NCI-H2227 treated with DMSO at 0.1 percent for 48 hours (cell line): ENCODE measurements around the gene TMEM123.
"Not testable (repeated sequence)": the region's sequence is repeated elsewhere in the genome, so short reads cannot be mapped to it uniquely, and the experiment has no call there.

Experiments
- DNase-seq: peaks from one replicate; lab custom pipeline; 2025; lab: John Stamatoyannopoulos, UW

The TMEM123 gene

DNA sequence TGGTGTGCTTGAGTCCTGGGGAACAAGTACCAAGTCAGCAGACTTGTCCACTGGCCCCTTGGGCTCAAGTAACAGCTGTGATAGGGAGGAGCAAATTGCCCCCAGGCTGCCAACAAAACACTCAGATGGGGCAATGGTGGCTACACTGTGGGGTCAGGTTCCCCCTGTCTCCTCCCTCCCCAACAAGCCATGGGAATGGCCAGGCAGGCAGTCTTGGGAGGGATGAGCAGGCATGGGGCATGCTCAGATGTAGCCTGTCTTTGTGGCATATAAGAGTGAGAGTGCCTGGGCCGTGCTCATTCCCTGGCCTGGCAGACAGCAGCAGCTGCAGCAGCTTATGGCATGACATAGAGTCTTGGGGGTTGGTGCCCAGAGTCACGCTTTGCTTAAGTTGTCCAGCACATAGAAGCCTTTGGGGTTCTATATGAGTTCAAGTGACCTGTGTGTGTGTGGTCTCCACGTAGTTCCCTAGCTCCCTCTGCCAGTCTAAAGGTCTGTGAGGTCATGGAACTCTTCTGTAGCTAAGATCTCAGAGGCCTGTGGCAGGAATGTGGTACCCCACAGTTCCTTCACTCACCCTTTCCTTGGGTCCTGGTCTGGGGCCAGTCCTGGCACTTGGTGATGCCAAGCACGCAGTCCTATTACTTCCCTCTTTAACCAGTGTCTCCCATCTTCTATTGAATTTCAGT lies 60.9 kb downstream of the TMEM123 start:
- no peak for DNase-seq

DNA sequence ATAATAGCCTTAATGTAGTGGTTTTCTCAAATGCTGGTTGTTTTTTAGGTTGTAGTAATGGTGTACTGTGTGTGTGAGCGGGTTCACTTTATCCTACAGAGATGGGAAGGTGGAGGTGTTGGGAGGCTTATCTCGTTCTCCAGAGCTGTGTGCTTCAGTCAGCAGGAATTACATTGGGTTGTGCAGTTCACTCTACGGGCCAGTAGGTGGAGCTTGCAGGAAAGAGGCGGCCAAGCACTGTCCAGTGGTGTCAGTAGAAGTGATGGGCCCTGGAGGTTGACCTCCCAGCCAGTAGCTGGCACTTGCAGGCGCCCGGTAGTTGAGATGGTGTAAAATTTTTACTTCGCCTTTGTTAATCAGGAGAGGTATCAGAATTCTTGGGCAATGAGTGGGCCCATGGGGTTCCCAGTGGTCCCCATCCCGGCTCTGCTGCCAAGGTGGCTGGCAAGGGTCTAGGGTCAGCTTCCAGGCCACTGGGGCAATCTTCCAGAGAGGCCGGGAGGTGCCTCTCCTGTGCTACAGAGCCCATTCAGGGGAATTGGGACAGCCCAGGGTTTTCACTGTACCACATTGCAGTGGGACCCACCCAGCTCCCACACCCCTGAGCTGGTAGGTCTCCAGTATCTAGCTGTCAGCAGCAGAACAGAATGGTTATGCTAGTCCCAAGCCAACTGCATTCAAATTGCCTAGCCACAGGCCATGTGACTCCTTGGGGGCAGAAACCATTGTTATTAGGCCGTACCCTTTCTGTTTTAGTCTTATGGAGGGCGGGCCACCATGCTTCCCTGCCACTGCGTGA lies 61.7 kb downstream of the TMEM123 start:
- DNase-seq = peak; percentile 57

DNA sequence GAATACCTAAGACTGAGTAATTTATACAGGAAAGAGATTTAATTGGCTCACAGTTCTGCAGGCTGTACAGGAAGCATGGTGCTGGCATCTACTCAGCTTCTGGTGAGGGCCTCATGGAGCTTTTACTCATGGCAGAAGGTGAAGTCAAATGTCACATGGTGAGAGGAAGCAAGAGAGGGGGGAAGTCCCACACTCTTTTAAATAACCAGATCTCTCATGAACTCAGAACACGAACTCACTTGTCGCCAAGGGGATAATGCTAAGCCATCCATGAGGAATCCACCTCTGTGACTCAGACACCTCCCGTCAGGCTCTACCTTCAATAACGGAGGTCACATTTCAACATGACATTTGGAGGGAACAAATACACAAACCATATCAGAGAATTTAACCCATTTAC lies 63.3 kb downstream of the TMEM123 start:
- no peak for DNase-seq

DNA sequence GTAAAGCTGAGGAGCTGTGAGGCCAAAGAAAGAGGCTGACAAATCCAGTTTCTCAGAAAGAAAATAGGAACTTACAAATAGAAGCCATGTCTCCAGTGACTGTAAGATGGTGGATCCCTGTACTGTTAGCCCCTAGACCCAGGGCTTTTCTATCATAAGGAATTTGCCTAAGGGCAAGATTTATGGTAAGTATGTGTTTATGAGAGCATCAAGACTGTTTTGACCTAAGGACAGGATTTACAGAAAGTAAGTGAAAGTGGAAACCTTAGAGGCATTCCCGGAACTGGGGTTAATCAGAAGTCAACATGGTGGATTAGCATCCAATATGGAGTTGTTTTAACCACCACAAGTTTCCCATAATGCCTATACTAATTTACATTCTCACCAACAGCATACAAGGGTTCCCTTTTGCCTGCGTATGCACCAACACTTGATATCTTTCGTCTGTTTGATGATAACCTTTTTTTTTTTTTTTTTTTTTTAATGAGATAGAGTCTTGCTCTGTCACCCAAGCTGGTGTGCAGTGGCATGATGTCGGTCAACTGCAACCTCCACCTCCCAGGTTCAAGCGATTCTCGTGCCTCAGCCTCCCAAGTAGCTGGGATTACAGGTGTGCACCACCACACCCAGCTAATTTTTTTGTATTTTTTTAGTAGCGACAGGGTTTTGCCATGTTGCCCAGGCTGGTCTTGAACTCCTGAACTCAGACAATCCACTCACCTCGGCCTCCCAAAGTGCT lies 65.4 kb downstream of the TMEM123 start:
- DNase-seq = no peak

DNA sequence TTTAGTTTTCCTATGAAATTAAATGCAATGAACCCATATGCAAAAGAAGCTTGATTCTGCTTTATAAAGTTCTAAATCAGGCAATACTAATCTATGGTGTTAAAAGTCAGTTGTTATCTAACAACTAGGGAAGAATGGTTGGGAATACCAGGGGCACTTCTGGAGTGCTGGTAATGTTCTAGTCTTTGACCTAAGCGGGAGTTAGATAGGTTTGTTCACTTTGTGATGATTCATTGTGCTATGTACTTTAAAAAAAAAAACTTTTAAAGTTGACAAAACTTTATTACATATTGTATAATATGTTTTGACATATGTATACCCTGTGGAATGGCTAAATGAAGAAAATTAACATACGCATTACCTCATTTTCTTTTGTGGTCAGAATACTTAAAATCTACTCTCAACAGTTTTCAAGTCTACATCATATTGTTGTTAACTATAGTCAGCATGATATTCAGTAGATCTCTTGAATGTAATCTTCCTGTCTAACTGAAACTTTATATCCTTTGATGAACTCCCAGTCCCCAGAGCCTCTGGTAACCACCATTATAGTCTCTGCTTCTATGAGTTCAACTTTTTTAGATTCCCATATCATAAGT lies 66.3 kb downstream of the TMEM123 start:
- no peak for DNase-seq

DNA sequence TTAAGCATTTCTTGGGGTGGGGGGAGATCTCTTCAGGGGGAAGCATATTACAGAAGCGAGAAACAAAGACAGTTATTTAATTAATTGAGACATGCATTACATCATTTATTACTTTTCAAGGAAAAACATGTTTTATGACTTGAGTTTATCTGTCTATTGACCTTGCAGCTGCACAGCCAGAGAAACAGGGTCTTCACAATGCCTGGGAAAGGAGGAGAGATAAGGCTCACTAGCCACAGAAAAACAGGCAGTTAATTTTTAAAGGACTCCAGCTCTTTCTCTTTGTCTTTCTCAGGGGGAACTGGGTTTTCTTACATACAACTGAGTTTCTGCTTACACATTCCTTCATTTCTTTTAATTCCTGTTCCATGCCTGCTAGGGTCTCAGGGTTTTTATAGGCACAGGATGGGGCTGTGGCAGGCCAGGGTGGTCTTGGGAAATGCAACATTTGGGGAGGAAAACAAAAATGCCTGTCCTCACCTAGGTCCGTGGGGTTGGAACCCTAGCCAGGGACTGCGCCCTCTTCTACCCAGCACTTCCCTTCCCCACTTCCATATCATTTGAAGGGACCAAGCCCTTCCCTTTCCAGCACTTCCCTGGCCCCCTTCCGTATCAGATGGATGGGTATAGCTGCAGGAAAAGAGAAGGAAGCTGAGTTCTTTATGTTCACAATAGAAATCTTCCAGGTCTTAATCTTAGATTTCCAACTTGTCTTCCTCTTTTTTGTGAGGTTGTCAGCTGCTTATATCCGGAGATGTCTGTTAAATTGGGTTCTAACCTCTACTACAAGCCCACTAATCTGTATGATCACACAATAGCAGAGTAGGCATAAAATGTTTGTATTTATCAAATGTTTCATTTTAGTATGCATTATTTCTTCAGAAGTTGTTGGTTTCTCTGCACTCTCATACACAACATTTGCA lies 67.2 kb downstream of the TMEM123 start:
- no peak for DNase-seq

DNA sequence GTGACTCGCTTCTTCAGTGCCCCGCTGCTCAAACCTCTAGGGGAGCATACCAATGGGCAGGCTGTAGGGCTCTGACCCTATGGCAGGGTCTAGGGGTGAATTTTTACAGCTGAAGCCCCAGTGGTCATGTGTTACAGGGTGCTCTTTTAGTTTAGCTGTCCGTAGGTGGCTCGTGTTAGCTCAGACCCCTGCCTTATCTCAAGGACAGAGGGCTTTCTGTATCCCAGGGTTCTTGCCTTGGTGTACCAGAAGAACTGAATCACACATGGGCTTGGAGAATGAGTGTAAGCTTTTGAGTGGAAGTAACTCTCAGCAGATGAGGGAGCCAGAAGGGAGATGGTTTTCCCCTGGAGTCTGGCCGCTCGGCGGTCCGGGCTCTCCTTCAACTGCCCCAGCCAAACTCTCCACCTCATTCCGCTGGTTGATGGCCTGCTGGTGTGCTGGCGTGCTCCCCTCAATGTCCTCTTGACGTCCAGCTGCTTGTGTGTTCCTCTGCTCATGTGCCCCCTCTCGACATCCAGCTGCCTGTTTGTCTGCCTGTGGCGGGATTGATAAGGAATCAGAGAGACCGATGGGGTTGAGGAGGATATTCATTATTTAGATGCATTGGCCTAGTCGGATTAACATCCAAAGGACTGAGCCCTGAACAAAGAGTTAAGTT lies 68.0 kb downstream of the TMEM123 start:
- DNase-seq = no peak

DNA sequence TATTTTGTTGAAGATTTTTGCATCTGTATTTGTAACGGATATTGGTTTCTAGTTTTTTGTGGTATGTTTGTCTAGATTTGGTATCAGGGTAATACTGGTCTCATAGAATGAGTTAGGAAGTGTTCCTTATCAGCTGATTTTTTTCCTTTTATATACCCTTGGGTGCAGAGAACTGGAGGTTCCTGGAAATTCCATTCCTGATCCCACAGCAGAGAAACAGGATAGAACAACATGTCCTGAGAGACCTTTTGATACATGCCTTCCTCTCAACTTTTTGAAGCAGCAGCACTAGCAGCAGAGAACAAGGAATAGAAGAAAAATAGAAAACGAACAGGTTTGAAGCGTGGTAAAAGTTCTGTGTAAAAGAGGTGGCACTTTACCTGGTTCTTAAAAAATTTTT lies 68.7 kb downstream of the TMEM123 start:
- no peak for DNase-seq

DNA sequence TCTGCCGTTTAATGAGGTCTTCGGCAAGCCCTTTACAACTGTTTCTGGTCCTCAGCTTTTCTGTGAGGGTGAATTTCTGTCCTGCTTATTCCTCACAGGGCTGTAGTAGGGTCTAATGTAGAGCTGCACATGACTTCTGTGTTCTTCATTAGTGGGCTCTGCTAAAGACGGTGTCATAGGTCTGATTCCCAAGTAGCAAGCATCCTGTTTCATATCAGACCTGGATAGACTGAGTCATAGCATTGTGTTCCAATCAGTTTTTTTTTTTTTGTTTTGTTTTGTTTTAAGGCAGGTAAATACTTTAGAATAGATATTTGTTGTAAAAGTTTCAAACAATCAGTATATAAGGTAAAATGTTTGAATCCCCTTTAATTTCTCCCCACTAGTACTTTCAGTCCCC lies 70.2 kb downstream of the TMEM123 start:
- no peak for DNase-seq

DNA sequence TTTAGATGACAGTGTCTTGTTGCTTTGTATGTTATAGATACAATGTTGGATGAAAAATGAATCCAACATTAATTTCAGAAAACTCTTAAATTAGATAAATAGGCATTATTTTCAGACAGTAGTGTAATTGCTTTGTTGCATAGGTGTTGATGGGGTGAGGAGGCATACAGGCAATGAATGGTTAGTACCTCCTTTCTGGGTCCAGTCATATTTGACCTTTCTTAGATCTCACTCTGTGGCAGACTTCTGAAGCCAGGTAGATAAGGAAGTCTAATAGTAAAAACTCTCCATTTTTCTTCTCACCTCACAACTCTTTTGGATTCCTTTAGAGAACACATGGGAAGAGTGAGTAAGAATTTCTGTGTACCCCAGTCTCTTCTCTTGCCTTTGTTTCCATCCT lies 73.7 kb downstream of the TMEM123 start:
- no peak for DNase-seq

DNA sequence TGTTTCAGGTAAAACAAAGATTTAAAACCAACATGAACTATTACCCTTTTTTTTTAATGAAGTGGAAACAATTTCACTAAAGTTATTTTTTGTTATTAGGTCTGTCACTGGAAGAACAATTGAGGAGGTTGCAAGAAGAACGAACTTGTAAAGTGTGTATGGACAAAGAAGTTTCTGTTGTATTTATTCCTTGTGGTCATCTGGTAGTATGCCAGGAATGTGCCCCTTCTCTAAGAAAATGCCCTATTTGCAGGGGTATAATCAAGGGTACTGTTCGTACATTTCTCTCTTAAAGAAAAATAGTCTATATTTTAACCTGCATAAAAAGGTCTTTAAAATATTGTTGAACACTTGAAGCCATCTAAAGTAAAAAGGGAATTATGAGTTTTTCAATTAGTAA lies 74.7 kb downstream of the TMEM123 start:
- DNase-seq = no peak

DNA sequence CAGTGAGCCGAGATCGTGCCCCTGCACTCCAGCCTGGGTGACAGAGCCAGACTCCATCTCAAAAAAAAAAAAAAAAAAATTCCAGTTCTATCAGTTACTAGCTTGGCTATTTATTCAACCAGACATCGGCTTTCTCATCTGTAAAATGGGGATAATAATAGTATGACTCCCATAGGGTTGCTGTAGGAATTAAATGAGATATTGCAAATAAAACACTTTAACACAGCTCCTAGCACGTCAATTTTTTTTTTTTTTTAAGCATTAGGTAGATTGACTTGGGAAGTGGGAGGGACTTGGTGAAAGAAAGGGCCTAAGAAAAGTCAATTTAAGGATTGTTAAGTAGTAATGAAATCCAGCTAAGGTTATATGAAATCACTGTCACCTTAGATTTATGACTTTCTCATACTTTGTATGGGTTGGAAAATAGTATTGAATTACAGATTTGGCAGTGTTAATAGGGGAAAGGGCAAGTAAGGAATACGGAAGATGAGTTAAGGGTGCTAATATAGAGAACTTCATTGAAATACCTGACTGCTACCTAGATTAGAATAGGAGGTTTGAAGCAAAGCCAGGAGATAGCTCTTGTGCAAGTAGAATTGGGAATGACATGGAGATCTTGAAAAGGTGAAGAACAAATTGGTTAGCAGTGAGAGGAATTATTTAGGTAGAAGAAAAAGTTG lies 76.7 kb downstream of the TMEM123 start:
- no peak for DNase-seq

DNA sequence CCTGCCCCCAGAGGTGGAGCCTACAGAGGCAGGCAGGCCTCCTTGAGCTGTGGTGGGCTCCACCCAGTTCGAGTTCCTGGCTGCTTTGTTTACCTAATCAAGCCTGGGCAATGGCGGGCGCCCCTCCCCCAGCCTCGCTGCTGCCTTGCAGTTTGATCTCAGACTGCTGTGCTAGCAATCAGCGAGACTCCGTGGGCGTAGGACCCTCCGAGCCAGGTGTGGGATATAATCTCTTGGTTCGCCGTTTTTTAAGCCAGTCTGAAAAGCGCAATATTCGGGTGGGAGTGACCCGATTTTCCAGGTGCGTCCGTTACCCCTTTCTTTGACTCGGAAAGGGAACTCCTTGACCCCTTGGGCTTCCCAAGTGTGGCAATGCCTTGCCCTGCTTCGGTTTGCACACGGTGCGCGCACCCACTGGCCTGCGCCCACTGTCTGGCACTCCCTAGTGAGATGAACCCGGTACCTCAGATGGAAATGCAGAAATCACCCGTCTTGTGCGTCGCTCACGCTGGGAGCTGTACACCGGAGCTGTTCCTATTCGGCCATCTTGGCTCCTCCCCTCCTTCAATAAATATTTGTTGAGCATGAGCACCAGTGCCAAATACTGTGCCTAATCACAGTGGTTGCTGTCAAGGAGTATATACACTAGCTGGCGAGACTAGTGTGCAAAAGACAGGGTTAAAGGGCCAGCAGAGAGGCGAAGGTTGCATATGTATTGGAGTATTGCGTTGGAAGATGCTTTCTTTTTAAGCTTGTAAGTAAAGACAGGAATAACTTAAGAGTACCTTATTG lies 77.7 kb downstream of the TMEM123 start:
- DNase-seq = not testable (repeated sequence)

DNA sequence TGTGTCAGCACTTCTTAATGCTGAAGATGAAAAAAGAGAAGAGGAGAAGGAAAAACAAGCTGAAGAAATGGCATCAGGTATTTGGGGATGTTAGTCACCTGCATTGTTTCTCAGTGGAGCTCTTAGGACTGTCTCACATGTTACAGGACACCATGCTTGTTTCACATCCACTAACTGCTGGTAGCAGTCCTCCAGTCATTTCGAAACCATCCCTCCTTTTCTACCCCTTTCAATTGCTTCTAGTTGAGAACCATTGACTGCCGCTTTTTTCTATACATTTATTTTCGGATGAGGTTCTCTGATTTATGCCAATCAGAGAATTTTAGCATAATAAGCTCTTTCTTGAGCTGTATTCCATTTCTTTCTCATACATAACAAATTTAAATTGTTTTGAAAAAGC lies 84.1 kb downstream of the TMEM123 start:
- DNase-seq = no peak

DNA sequence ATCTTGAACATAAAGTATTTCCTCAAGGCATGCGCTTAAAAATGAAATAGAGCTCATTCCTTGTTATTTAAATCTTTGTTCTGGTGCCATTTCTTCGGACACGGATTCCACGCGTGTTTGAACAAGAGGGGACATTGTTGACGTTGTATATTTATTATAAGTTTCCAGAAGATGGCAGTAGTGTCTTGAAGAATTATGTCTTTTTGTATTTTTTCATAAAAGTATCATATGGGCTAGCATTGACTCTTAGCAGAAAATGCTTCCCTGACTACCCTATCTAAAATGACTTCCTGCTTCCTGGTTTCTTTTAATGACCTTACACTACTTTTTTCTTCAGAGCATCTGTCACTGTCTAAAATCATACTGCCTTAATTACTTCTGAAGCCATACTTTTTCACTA lies 85.2 kb downstream of the TMEM123 start:
- DNase-seq = no peak

DNA sequence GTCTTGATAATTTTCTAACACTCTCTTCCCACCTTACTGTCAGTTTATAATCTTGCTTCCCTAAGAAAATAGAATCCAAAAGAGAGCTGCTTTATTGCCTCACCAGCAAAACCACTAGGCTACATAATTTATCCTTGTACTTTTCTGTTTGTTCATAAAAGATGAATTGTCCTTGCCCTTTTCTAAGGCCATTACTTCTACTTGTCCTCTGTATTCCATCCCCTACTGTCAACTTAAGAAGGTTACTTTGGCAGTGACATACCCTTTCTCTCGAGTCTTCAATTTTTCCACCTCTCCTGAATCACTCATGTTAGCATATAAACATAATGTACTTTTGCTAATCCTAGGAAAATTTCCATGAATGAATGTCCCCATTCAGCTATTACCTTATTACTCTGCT lies 87.6 kb downstream of the TMEM123 start:
- no peak for DNase-seq

DNA sequence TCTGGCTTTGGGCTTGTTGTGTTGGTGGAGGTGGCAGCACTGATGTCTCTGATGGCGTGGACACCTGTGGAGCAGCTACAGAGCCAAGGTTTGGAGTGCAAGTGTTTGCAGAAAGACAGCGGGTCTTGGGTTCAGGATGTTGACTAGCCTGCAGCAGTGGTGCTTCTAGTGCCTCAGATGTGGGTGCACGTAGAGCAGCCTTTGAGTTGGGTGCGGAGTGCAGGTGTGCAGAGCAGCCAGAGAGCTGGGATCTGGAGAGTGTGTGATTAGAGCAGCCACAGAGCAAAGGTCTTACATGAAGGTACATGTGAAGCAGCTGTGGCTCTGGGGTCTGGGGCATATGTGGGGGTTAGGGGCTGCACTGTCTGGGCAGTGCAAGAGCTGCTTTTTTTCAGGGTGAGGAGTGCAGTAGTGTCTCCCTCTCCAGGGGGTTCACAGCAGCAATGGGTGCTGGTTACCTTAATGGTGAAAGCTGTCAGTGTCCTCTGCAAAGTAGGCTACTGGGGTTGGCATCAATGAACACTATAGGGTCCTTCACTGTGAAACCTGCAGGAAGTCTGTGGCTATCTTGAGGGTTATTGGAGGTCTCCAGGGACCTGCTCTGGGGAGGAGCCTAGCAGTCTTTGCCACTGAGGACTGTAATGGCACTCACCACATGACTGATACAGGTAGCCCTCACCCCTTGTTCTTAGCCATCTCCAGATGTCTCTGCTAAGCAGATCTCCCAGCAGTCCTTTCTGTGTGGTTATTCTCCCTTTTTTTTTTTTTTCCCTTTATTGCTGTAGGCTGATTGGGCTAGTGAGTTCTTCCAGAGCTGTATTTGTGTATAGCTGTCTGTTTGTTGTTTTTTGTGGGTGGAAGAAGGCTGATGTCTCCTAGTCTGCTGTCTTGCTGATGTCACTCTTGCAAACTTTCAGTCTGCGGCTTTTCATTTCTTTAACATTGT lies 91.2 kb downstream of the TMEM123 start:
- DNase-seq = no peak

DNA sequence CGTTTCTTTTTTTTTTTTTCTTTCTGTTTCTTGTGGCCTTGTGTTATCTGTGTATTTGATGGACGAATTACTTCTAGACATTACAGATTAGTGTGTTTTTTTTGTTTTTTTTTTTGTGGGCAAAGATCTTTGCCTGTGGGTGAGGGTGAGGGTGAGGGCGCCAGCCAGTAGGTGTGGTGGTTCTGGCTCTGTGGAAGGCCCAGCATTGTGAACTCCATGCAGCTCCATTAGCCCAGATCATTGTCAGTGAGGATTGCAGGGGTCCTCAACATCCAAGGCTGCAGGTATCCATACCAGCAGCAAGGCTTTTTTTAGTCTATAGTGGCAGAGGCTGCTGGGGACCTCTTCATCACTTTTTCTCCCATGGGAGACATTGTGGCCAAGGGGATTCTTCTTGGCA lies 91.9 kb downstream of the TMEM123 start:
- DNase-seq = no peak
